PC-9 (cell line): ENCODE results near the gene ATP11B. TPM values are rescaled to one million over a fixed set of nuclear protein-coding genes. Genes with fewer than 3 reads are reported as not detected.

ENCODE experiments used
- BruUV-seq: library from RNA; stranded (reverse); fragments of 400-500 nt; replicated peaks from 2 replicates; lab custom pipeline; 2021; lab: Mats Ljungman, UMichigan
- CTCF ChIA-PET: fragments of 300-600 bp; sonication (Branson Sonifier 250); formaldehyde crosslinking; loops from one replicate; lab custom pipeline; 2022; ENCODE audit warnings: antibody characterized with exemption; lab: Charles Lee
- POLR2A ChIA-PET: fragments of 300-600 bp; sonication (Branson Sonifier 250); formaldehyde crosslinking; loops from one replicate; lab custom pipeline; 2022; ENCODE audit warnings: antibody characterized with exemption; ENCODE audit not compliant: unreplicated experiment; lab: Charles Lee
- DNase-seq, 2 experiments: peaks; one replicate each; pipeline versions ENCODE4 v3.0.0 to v3.0.0-alpha.2; 2015 to 2022; ENCODE audit warnings: mixed read lengths in 1 of 2
- H2AFZ ChIP-seq: fragments of 200-600 bp; sonication (generic); 2 replicates; pipeline ENCODE4 v1.8.1; 2017; ENCODE audit warnings: antibody characterized with exemption
- H3F3A ChIP-seq: fragments of 200-600 bp; sonication (generic); 2 replicates; pipeline ENCODE4 v1.8.1; 2017; ENCODE audit warnings: antibody characterized with exemption, mild to moderate bottlenecking, low read depth; ENCODE audit not compliant: insufficient read depth
- H3K27ac ChIP-seq: fragments of 200-600 bp; sonication (generic); 2 replicates; pipeline ENCODE4 v1.6.1; 2016; ENCODE audit warnings: mixed run types
- H3K27me3 ChIP-seq: fragments of 200-600 bp; sonication (generic); 2 replicates; pipeline ENCODE4 v1.6.1; 2016; ENCODE audit warnings: low read depth, mixed run types; ENCODE audit not compliant: insufficient read depth
- H3K36me3 ChIP-seq: fragments of 200-600 bp; sonication (generic); 2 replicates; pipeline ENCODE4 v1.6.1; 2016; ENCODE audit warnings: low read depth, mixed run types
- H3K4me1 ChIP-seq: fragments of 200-600 bp; sonication (generic); replicated peaks from 2 replicates; pipeline ENCODE4 v1.6.1; 2016; ENCODE audit warnings: mixed run types; ENCODE audit not compliant: insufficient read depth
- H3K4me2 ChIP-seq: fragments of 200-600 bp; sonication (generic); 2 replicates; pipeline ENCODE4 v1.6.1; 2017; ENCODE audit warnings: mixed run types
- H3K4me3 ChIP-seq: fragments of 200-600 bp; sonication (generic); 2 replicates; pipeline ENCODE4 v1.6.1; 2016; ENCODE audit warnings: mixed run types
- H3K79me2 ChIP-seq: fragments of 200-600 bp; sonication (generic); 2 replicates; pipeline ENCODE4 v1.6.1; 2017; ENCODE audit warnings: low read depth, mixed run types
- H3K9me2 ChIP-seq: fragments of 200-600 bp; sonication (generic); 2 replicates; pipeline ENCODE4 v1.8.1; 2017; ENCODE audit warnings: mild to moderate bottlenecking; ENCODE audit not compliant: insufficient read depth
- H3K9me3 ChIP-seq: fragments of 200-600 bp; sonication (generic); 2 replicates; pipeline ENCODE4 v1.8.1; 2016; ENCODE audit warnings: low read depth; ENCODE audit not compliant: insufficient read depth
- H4K20me1 ChIP-seq: fragments of 200-600 bp; sonication (generic); 2 replicates; pipeline ENCODE4 v1.8.1; 2017; ENCODE audit not compliant: insufficient read depth
- CTCF ChIP-seq: fragments of 200-600 bp; sonication (generic); conservative IDR thresholded peaks from 2 replicates; pipeline ENCODE4 v1.6.1; 2017; ENCODE audit warnings: mixed run types, antibody characterized with exemption, mild to moderate bottlenecking, moderate library complexity
- EZH2 ChIP-seq: fragments of 200-600 bp; sonication (generic); IDR thresholded peaks from 2 replicates; pipeline ENCODE4 v1.8.0; 2017; ENCODE audit warnings: antibody characterized with exemption, low read depth
- intact Hi-C: fragments of 100-400 bp; cut with micrococcal nuclease; formaldehyde crosslinking; loops from one replicate; pipeline ENCODE4 v1.10.0; 2022; ENCODE audit not compliant: unreplicated experiment
- total RNA-seq: library from RNA; stranded (reverse); gene quantifications from 2 replicates; pipeline ENCODE4 v1.2.3, GENCODE V29; 2021

The ATP11B gene
- total RNA-seq, 1 experiment from 2014 or later = 66.5 TPM

GRCh38 chr3:182814419-182815062, 21.2 kb downstream of the ATP11B start:
- ChIA-PET CTCF (no interaction called here), POLR2A (interaction anchor here (0.7 kb wide), 1 partner anchor 22 kb away, joined by 7 read pairs; no protein-coding TSS in a partner anchor)
- no TSS peak for BruUV-seq
- no peaks in the 10 kb centered on the region for H3F3A ChIP-seq
- TF ChIP-seq CTCF (no peak), EZH2 (no peak)
- H3K27ac ChIP-seq = 0 out of 2 replicates have a peak overlapping the region, but pooled peaks have one; percentile 5
- H3K9me3 ChIP-seq = no peaks in the 10 kb centered on the region
- no peak overlapping the region for H3K4me2 ChIP-seq
- H3K36me3 ChIP-seq = no peaks in the 10 kb centered on the region
- H4K20me1 ChIP-seq = no peaks in the 10 kb centered on the region; the same call in 1 of the 2 replicates
- no peaks in the 10 kb centered on the region for H3K9me2 ChIP-seq
- no peak overlapping the region for H3K4me3 ChIP-seq
- H2AFZ ChIP-seq = no peak overlapping the region
- intact Hi-C loops = no loop called here
- H3K27me3 ChIP-seq = no peaks in the 10 kb centered on the region
- peaks cover 9% of the 10 kb centered on the region for H3K4me1 ChIP-seq
- peaks cover 77% of the 10 kb centered on the region for H3K79me2 ChIP-seq
- DNase-seq = no peak

- no peak for DNase-seq
- H4K20me1 ChIP-seq = no peaks in the 10 kb centered on the region; the same call in 1 of the 2 replicates
- intact Hi-C loops = no loop called here
- H3K79me2 ChIP-seq = peaks cover 71% of the 10 kb centered on the region
- H3F3A ChIP-seq = no peaks in the 10 kb centered on the region
- H3K9me3 ChIP-seq = no peaks in the 10 kb centered on the region
- no peak overlapping the region for H3K4me3 ChIP-seq
- peaks cover 9% of the 10 kb centered on the region for H3K4me1 ChIP-seq
- no peak overlapping the region for H3K4me2 ChIP-seq
- no peak overlapping the region for H2AFZ ChIP-seq
- H3K27ac ChIP-seq = no peak overlapping the region
- BruUV-seq = no TSS peak
- no peaks in the 10 kb centered on the region for H3K9me2 ChIP-seq
- no peaks in the 10 kb centered on the region for H3K36me3 ChIP-seq
- no peaks in the 10 kb centered on the region for H3K27me3 ChIP-seq
- TF ChIP-seq EZH2 = no peak
- no peak for TF ChIP-seq CTCF
- ChIA-PET POLR2A (interaction anchor here (0.5 kb wide), 1 partner anchor 77 kb away, joined by 3 read pairs; no protein-coding TSS in a partner anchor), CTCF (interaction anchor here (0.6 kb wide), 1 partner anchor 1089 kb away, joined by 3 read pairs; no protein-coding TSS in a partner anchor)
These were observed 22.9 kb downstream of the ATP11B start for GRCh38 chr3:182816181-182816580.

DNA sequence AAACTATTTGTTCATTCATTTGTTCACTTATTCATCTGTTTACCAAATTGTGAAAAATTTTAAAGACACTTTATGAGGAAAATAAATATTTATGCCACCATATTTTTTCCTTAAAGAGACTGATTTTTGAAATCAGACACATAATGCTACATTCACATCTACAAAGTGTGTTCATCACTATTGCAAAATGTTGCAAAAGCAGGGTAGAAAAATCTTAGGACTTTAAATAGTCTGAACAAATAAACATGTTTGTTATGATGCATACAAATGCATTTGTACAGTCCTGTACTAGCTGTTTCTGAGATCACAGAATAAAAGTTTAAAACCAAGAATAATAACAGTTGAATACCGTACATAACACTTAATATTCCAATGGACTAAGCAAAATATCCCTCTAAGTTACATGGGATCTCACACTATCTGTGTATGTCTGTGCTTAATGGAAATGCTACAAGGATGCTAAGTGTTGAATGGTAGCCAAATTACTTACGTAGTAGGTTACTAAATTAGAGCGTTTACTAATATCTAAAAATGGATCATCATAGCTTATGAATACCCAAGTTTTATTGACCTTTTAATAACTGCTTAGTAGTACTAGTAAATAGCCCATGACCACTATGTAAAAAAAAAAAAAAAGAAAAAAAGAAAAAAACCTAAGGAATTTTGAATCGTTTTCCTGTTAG, 25.1 kb downstream of the ATP11B start:
- Histone ChIP-seq H3K79me2 (peaks cover 51% of the 10 kb centered on the region), H3K27ac (no peak overlapping the region), H2AFZ (no peak overlapping the region), H3K4me2 (no peak overlapping the region), H3K27me3 (no peaks in the 10 kb centered on the region), H3K4me3 (no peak overlapping the region), H3K9me2 (no peaks in the 10 kb centered on the region), H3K9me3 (no peaks in the 10 kb centered on the region), H4K20me1 (no peaks in the 10 kb centered on the region; the same call in 1 of the 2 replicates), H3K4me1 (peaks cover 9% of the 10 kb centered on the region), H3K36me3 (no peaks in the 10 kb centered on the region), H3F3A (no peaks in the 10 kb centered on the region)
- intact Hi-C loops = no loop called here
- BruUV-seq = no TSS peak
- no peak for TF ChIP-seq EZH2
- TF ChIP-seq CTCF = no peak
- CTCF ChIA-PET = interaction anchor here (0.8 kb wide), 1 partner anchor 15 kb away, joined by 4 read pairs; no protein-coding TSS in a partner anchor
- POLR2A ChIA-PET = no interaction called here
- DNase-seq = no peak
